Measurements from ENCODE around the gene ANOS1. TPM values are rescaled to one million over a fixed set of nuclear protein-coding genes. Genes with fewer than 3 reads are reported as not detected.

The ANOS1 gene
- total RNA-seq, 6 donors from 2014 or later, result 16.8 to 118 (median 66.6) TPM

GRCh38 chrX:8720136-8720535 lies 11.8 kb downstream of the ANOS1 start:
- no peaks in the 10 kb centered on the region for H3K36me3 ChIP-seq
- no peaks in the 10 kb centered on the region for H3K27me3 ChIP-seq
- no peak for DNase-seq
- no peak overlapping the region for H3K4me3 ChIP-seq
- no peak for ATAC-seq (ENCODE audit: low FRiP score in 2 of 2)
- no peaks in the 10 kb centered on the region for H3K9me3 ChIP-seq
- TF ChIP-seq POLR2A (IDR thresholded peaks at IDR 0.05) (no peak), EP300 (IDR thresholded peaks at IDR 0.05) (no peak), POLR2AphosphoS5 (IDR thresholded peaks at IDR 0.05) (no peak)
- TF ChIP-seq, protein P1, sequence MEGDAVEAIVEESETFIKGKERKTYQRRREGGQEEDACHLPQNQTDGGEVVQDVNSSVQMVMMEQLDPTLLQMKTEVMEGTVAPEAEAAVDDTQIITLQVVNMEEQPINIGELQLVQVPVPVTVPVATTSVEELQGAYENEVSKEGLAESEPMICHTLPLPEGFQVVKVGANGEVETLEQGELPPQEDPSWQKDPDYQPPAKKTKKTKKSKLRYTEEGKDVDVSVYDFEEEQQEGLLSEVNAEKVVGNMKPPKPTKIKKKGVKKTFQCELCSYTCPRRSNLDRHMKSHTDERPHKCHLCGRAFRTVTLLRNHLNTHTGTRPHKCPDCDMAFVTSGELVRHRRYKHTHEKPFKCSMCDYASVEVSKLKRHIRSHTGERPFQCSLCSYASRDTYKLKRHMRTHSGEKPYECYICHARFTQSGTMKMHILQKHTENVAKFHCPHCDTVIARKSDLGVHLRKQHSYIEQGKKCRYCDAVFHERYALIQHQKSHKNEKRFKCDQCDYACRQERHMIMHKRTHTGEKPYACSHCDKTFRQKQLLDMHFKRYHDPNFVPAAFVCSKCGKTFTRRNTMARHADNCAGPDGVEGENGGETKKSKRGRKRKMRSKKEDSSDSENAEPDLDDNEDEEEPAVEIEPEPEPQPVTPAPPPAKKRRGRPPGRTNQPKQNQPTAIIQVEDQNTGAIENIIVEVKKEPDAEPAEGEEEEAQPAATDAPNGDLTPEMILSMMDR (IDR thresholded peaks at IDR 0.05), result no peak
- no peaks in the 10 kb centered on the region for H3K4me1 ChIP-seq
- no peak overlapping the region for H3K27ac ChIP-seq
- WGBS, 2 donors, result 85 to 88% methylated on average over 6 of the region's 6 CpGs

- no peak overlapping the region for H3K4me3 ChIP-seq
- DNase-seq (no peak), ATAC-seq (ENCODE audit: low FRiP score in 2 of 2) (no peak)
- no peaks in the 10 kb centered on the region for H3K36me3 ChIP-seq
- no peaks in the 10 kb centered on the region for H3K9me3 ChIP-seq
- H3K27me3 ChIP-seq, result no peaks in the 10 kb centered on the region
- WGBS, 2 donors, result 83 to 90% methylated on average over 2 of the region's 2 CpGs
- no peak overlapping the region for H3K27ac ChIP-seq
- no peaks in the 10 kb centered on the region for H3K4me1 ChIP-seq
- TF ChIP-seq EP300 (IDR thresholded peaks at IDR 0.05) (no peak), POLR2AphosphoS5 (IDR thresholded peaks at IDR 0.05) (no peak), POLR2A (IDR thresholded peaks at IDR 0.05) (no peak)
- TF ChIP-seq, protein P1 (IDR thresholded peaks at IDR 0.05), result no peak
These were observed 14.6 kb downstream of the ANOS1 start for GRCh38 chrX:8717354-8717753.

DNA sequence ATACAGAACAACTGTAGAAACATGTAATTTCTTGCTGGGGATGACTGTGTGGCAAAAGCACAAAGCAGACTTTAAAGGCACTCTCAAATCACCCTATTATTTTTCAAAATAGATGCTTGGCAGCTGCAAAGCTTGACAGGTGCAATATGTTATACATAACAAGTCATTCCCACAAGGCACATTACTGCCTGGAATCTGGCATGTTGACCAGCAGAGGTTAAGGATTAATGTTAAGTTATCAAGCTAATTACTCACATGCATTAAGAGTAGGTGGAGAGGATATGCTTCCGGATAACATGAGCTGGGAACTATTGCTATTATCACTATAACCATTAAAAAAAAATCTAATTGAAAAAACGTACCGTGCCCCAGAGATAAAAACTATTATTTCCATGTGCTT lies 17.8 kb downstream of the ANOS1 start:
- 48 to 51% methylated on average over 3 of the region's 3 CpGs for WGBS, 2 donors
- ATAC-seq (ENCODE audit: low FRiP score in 2 of 2), result no peak
- Histone ChIP-seq H3K4me1 (no peaks in the 10 kb centered on the region), H3K27ac (no peak overlapping the region), H3K36me3 (no peaks in the 10 kb centered on the region), H3K9me3 (no peaks in the 10 kb centered on the region), H3K27me3 (no peaks in the 10 kb centered on the region), H3K4me3 (no peak overlapping the region)
- TF ChIP-seq EP300 (IDR thresholded peaks at IDR 0.05) (no peak), POLR2AphosphoS5 (IDR thresholded peaks at IDR 0.05) (no peak), POLR2A (IDR thresholded peaks at IDR 0.05) (no peak)
- TF ChIP-seq, protein P1 (IDR thresholded peaks at IDR 0.05), result no peak
- no peak for DNase-seq

DNA sequence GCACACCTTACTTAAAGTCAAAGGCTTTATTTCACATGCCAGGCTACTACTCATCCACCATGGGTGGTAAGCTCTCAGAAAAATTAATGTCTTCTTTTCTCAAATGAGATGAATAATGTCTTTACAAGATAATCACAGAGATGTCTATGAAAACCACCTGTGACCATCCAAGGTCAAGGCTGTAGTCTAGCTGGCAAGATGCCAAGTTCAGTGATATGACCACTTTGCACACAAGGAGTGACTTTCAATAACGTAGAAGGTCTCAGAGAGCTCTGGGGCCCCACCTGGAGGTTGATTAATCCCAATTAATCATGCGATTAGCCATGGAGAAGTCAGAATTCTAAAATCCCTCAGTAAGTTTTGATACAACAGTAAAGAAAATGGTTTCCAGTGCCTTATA lies 20.5 kb downstream of the ANOS1 start:
- no peak overlapping the region for H3K4me3 ChIP-seq
- no peaks in the 10 kb centered on the region for H3K4me1 ChIP-seq
- H3K36me3 ChIP-seq, result no peaks in the 10 kb centered on the region
- no peak for TF ChIP-seq POLR2A (IDR thresholded peaks at IDR 0.05)
- TF ChIP-seq, protein P1 (IDR thresholded peaks at IDR 0.05), result no peak
- TF ChIP-seq POLR2AphosphoS5 (IDR thresholded peaks at IDR 0.05), result no peak
- DNase-seq (no peak), ATAC-seq (ENCODE audit: low FRiP score in 2 of 2) (no peak)
- no peaks in the 10 kb centered on the region for H3K9me3 ChIP-seq
- no peak overlapping the region for H3K27ac ChIP-seq
- 64 to 78% methylated on average over 2 of the region's 2 CpGs for WGBS, 2 donors
- no peaks in the 10 kb centered on the region for H3K27me3 ChIP-seq

GRCh38 chrX:8704184-8704583 lies 27.8 kb downstream of the ANOS1 start:
- Histone ChIP-seq H3K36me3 (no peaks in the 10 kb centered on the region), H3K27ac (no peak overlapping the region), H3K4me1 (no peaks in the 10 kb centered on the region), H3K4me3 (no peak overlapping the region), H3K9me3 (no peaks in the 10 kb centered on the region), H3K27me3 (no peaks in the 10 kb centered on the region)
- DNase-seq (no peak), ATAC-seq (ENCODE audit: low FRiP score in 2 of 2) (no peak)
- 78 to 80% methylated on average over 2 of the region's 2 CpGs for WGBS, 2 donors
- no peak for TF ChIP-seq POLR2A (IDR thresholded peaks at IDR 0.05)
- TF ChIP-seq EP300 (IDR thresholded peaks at IDR 0.05), result no peak
- TF ChIP-seq, protein P1 (IDR thresholded peaks at IDR 0.05), result no peak
- TF ChIP-seq POLR2AphosphoS5 (IDR thresholded peaks at IDR 0.05), result no peak
